GM23338 (cell line): ENCODE results near the gene NECTIN1. TPM values are rescaled to one million over a fixed set of nuclear protein-coding genes. Genes with fewer than 3 reads are reported as not detected.

ENCODE experiments used
- ATAC-seq: fragments of 200-7000 bp; cut with Tn5 transposase; 3 replicates; pipeline ENCODE4 v1.9.1; 2020
- DNase-seq: peaks from one replicate; pipeline ENCODE4 v3.0.0-alpha.2; 2015; ENCODE audit warnings: low spot score
- H2AFZ ChIP-seq: fragments of 200-600 bp; sonication (generic); 2 replicates; pipeline ENCODE4 v1.8.0; 2016; ENCODE audit warnings: antibody characterized with exemption, mild to moderate bottlenecking, moderate library complexity
- H3F3A ChIP-seq: fragments of 200-600 bp; sonication (generic); replicated peaks from 2 replicates; pipeline ENCODE4 v1.8.0; 2017; ENCODE audit warnings: antibody characterized with exemption, mixed run types, low read depth
- H3K27ac ChIP-seq: fragments of 200-600 bp; sonication (generic); 2 replicates; pipeline ENCODE4 v1.6.1; 2016; ENCODE audit warnings: low read depth
- H3K27me3 ChIP-seq: fragments of 200-600 bp; sonication (generic); 2 replicates; pipeline ENCODE4 v1.8.0; 2016; ENCODE audit warnings: mild to moderate bottlenecking, mixed run types, moderate library complexity; ENCODE audit not compliant: insufficient read depth
- H3K36me3 ChIP-seq: fragments of 200-600 bp; sonication (generic); 2 replicates; pipeline ENCODE4 v1.8.0; 2016; ENCODE audit warnings: mild to moderate bottlenecking; ENCODE audit not compliant: insufficient read depth
- H3K4me1 ChIP-seq: fragments of 200-600 bp; sonication (generic); 2 replicates; pipeline ENCODE4 v1.8.0; 2016; ENCODE audit warnings: mild to moderate bottlenecking, moderate library complexity; ENCODE audit not compliant: insufficient read depth
- H3K4me2 ChIP-seq: fragments of 200-600 bp; sonication (generic); 2 replicates; pipeline ENCODE4 v1.7.1; 2017; ENCODE audit warnings: mixed run types
- H3K4me3 ChIP-seq: fragments of 200-600 bp; sonication (generic); 2 replicates; pipeline ENCODE4 v1.6.1; 2016; ENCODE audit warnings: mixed run types
- H3K79me2 ChIP-seq: fragments of 200-600 bp; sonication (generic); replicated peaks from 2 replicates; pipeline ENCODE4 v1.8.0; 2017; ENCODE audit warnings: mild to moderate bottlenecking; ENCODE audit not compliant: insufficient read depth
- H3K9me2 ChIP-seq: fragments of 200-600 bp; sonication (generic); 2 replicates; pipeline ENCODE4 v1.8.0; 2017; ENCODE audit not compliant: insufficient read depth
- H4K20me1 ChIP-seq: fragments of 200-600 bp; sonication (generic); replicated peaks from 2 replicates; pipeline ENCODE4 v1.8.0; 2017; ENCODE audit warnings: mild to moderate bottlenecking; ENCODE audit not compliant: insufficient read depth
- H3K27ac Mint-ChIP-seq: 2 replicates; pipeline ENCODE4 v1.8.0; 2020; ENCODE audit warnings: inconsistent platforms, mild to moderate bottlenecking, moderate library complexity, mixed read lengths
- H3K27me3 Mint-ChIP-seq: 3 replicates; pipeline ENCODE4 v1.8.0; 2022; ENCODE audit warnings: low read depth, mild to moderate bottlenecking, moderate library complexity, mixed read lengths, inconsistent platforms; ENCODE audit not compliant: insufficient read depth, poor library complexity
- H3K36me3 Mint-ChIP-seq: 3 replicates; pipeline ENCODE4 v1.8.0; 2021; ENCODE audit warnings: low read depth, mild to moderate bottlenecking, inconsistent platforms, moderate library complexity, mixed read lengths
- H3K4me1 Mint-ChIP-seq: 3 replicates; pipeline ENCODE4 v1.8.0; 2020; ENCODE audit warnings: mild to moderate bottlenecking, inconsistent platforms, mixed read lengths
- H3K4me3 Mint-ChIP-seq: 3 replicates; pipeline ENCODE4 v1.8.0; 2021; ENCODE audit warnings: moderate library complexity, mild to moderate bottlenecking, inconsistent platforms, mixed read lengths
- H3K9me3 Mint-ChIP-seq: 3 replicates; pipeline ENCODE4 v1.8.0; 2020; ENCODE audit warnings: moderate library complexity, mild to moderate bottlenecking, inconsistent platforms, mixed read lengths
- CTCF ChIP-seq, 2 experiments: fragments of 200-600 bp in 1 of 2; sonication (generic) in 1 of 2; conservative IDR thresholded peaks; 2 replicates each; pipeline versions ENCODE4 v1.5.1 to v1.6.1; 2016 to 2017; ENCODE audit warnings: antibody characterized with exemption in 2 of 2, low read depth in 2 of 2, mild to moderate bottlenecking in 2 of 2, moderate library complexity in 1 of 2
- EZH2 ChIP-seq: fragments of 200-600 bp; sonication (generic); IDR thresholded peaks from one replicate; pipeline ENCODE4 v1.8.0; 2017; ENCODE audit warnings: antibody characterized with exemption, mild to moderate bottlenecking, low read depth; ENCODE audit not compliant: unreplicated experiment
- EZH2phosphoT487 ChIP-seq: fragments of 200-600 bp; sonication (generic); IDR thresholded peaks from one replicate; pipeline ENCODE4 v1.8.1; 2018; ENCODE audit warnings: antibody characterized with exemption; ENCODE audit not compliant: unreplicated experiment
- JUNB ChIP-seq: IDR thresholded peaks from one replicate; pipeline ENCODE4 v1.6.1; 2016; ENCODE audit warnings: antibody characterized with exemption; ENCODE audit not compliant: unreplicated experiment
- POLR2AphosphoS5 ChIP-seq: IDR thresholded peaks from 2 replicates; pipeline ENCODE4 v1.6.1; 2016; ENCODE audit warnings: antibody characterized with exemption, low read depth
- STAT1 ChIP-seq: IDR thresholded peaks from one replicate; pipeline ENCODE4 v1.6.1; 2016; ENCODE audit warnings: antibody characterized with exemption; ENCODE audit not compliant: unreplicated experiment
- ZNF114 ChIP-seq: fragments of 250-450 bp; sonication (Bioruptor Pico); IDR thresholded peaks from 2 replicates; pipeline ENCODE4 v1.5.0; 2020; ENCODE audit warnings: mild to moderate bottlenecking, moderate library complexity
- ZNF331 ChIP-seq: fragments of 250-450 bp; sonication (Bioruptor Pico); IDR thresholded peaks from 2 replicates; pipeline ENCODE4 v1.5.0; 2020; ENCODE audit warnings: low read depth, mild to moderate bottlenecking, moderate library complexity
- polyA plus RNA-seq: library from polyadenylated mRNA; unstranded; fragments of >200 nt; fragmentation: Nextera tagmentation; extraction: Ambion mirVana; gene quantifications from 2 replicates; pipeline ENCODE4 v1.2.1, GENCODE V29; 2016
- total RNA-seq: library from RNA; depleted of rRNA; stranded (reverse); fragments of >200 nt; shearing (Covaris generic); gene quantifications from 2 replicates; pipeline ENCODE4 v1.2.3, GENCODE V29; 2014
- TF ChIP-seq, protein P1 (sequence below): IDR thresholded peaks from 2 replicates; pipeline ENCODE4 v1.6.1; 2016; ENCODE audit warnings: antibody characterized with exemption

Gene NECTIN1
- total and polyA plus RNA-seq, 2 experiments from 2014 or later = 18.7 to 56.3 TPM

DNA sequence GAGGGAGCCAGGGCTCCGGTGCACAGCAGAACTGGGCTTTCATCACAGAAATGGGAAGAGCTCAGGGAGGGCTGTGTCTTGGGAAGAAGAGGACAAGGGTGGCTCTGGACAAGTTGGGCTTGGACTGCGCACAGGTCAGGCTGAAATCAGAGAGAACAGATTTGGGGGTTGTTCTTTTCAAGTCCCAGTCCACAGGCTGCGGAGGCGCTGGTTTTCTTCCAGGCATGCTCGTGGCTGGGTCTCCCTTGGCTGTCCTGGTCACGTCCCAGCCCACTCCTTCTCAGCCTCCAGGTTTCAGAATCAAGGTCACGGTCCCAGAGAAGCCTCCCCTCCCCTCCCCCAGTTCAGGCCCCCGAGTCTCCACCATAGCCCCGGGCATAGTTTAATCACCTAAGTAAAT is 17.0 kb downstream of the NECTIN1 start (continued):
- TF ChIP-seq, protein P1, sequence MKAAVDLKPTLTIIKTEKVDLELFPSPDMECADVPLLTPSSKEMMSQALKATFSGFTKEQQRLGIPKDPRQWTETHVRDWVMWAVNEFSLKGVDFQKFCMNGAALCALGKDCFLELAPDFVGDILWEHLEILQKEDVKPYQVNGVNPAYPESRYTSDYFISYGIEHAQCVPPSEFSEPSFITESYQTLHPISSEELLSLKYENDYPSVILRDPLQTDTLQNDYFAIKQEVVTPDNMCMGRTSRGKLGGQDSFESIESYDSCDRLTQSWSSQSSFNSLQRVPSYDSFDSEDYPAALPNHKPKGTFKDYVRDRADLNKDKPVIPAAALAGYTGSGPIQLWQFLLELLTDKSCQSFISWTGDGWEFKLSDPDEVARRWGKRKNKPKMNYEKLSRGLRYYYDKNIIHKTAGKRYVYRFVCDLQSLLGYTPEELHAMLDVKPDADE = no peak
- TF ChIP-seq EZH2phosphoT487 = no peak
- TF ChIP-seq EZH2 = no peak

GRCh38 chr11:119711476-119711875 is 17.5 kb downstream of the NECTIN1 start:
- H3K79me2 ChIP-seq = peaks cover 96% of the 10 kb centered on the region

DNA sequence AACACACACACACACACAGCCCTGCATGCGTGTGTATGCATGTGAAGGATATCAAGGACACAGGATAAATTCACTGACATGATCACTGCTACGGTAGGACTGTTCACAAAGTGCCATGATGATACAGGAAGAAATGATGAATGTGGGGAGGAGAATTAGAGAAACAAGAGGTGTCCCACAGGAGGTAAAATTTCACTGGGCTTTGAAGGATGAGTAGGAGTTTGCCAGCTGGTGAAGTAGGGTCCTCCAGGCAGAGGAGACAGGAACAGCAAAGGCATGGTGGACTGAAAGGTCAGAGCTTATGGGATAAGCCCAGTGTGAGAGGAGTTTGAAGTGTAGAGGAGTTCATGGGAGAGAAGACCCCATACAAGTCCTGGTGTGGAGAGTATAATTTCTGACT is 18.6 kb downstream of the NECTIN1 start:
- Mint-ChIP-seq H3K36me3 (peaks cover 8% of the 10 kb centered on the region), H3K4me3 (no peak overlapping the region), H3K27me3 (peaks cover 20% of the 10 kb centered on the region), H3K4me1 (peaks cover 71% of the 10 kb centered on the region), H3K27ac (no peak overlapping the region), H3K9me3 (no peaks in the 10 kb centered on the region)
- H3K79me2 ChIP-seq = peaks cover 96% of the 10 kb centered on the region
- no peak overlapping the region for H2AFZ ChIP-seq
- H3K27ac ChIP-seq = no peak overlapping the region
- no peaks in the 10 kb centered on the region for H3K9me2 ChIP-seq
- H3K27me3 ChIP-seq = no peaks in the 10 kb centered on the region
- no peaks in the 10 kb centered on the region for H3F3A ChIP-seq
- no peak overlapping the region for H3K4me3 ChIP-seq
- ATAC-seq (no peak), DNase-seq (no peak)
- H3K4me1 ChIP-seq = peaks cover 20% of the 10 kb centered on the region; the same call in 1 of the 2 replicates
- peaks cover 90% of the 10 kb centered on the region for H4K20me1 ChIP-seq
- no peak overlapping the region for H3K4me2 ChIP-seq
- no peaks in the 10 kb centered on the region for H3K36me3 ChIP-seq
- TF ChIP-seq STAT1 = no peak
- no peak for TF ChIP-seq EZH2phosphoT487
- TF ChIP-seq CTCF (conservative IDR thresholded peaks at IDR 0.05; ENCODE audit: low read depth in 2 of 2) = no peak
- TF ChIP-seq ZNF331 (CRISPR knock-in tag) = no peak
- TF ChIP-seq POLR2AphosphoS5 = no peak
- TF ChIP-seq JUNB = no peak

More at GRCh38 chr11:119711476-119711875, 17.5 kb downstream of the NECTIN1 start:
- Histone ChIP-seq H3K9me2 (no peaks in the 10 kb centered on the region), H3K4me3 (no peak overlapping the region), H3K36me3 (no peaks in the 10 kb centered on the region), H3K4me1 (peaks cover 25% of the 10 kb centered on the region; the same call in 1 of the 2 replicates), H3F3A (no peaks in the 10 kb centered on the region), H2AFZ (no peak overlapping the region), H4K20me1 (peaks cover 92% of the 10 kb centered on the region), H3K27me3 (no peaks in the 10 kb centered on the region), H3K4me2 (no peak overlapping the region), H3K27ac (no peak overlapping the region)
- H3K27ac Mint-ChIP-seq = no peak overlapping the region
- ATAC-seq (no peak), DNase-seq (no peak)
- H3K27me3 Mint-ChIP-seq = peaks cover 13% of the 10 kb centered on the region
- peaks cover 6% of the 10 kb centered on the region; the same call in 2 of the 3 replicates for H3K36me3 Mint-ChIP-seq
- no peaks in the 10 kb centered on the region for H3K9me3 Mint-ChIP-seq
- TF ChIP-seq ZNF331 (CRISPR knock-in tag) = no peak
- no peak for TF ChIP-seq ZNF114 (CRISPR knock-in tag)
- TF ChIP-seq, protein P1 = no peak
- no peak for TF ChIP-seq JUNB
- H3K4me1 Mint-ChIP-seq = peaks cover 79% of the 10 kb centered on the region
- no peak overlapping the region for H3K4me3 Mint-ChIP-seq
